Cardiac muscle cell (in vitro differentiated cells and primary cell): Measurements from ENCODE around the gene B4GALT7. TPM values are rescaled to one million over a fixed set of nuclear protein-coding genes. Genes with fewer than 3 reads are reported as not detected.

Source experiments
- DNase-seq, 2 donors: peaks; one replicate each; pipeline versions ENCODE4 v3.0.0 to v3.0.0-alpha.2; 2010 to 2017; ENCODE audit warnings: low read depth in 1 of 2, low spot score in 1 of 2
- H3K27ac ChIP-seq: fragments of 200-600 bp; sonication (generic); 2 replicates; pipeline ENCODE4 v1.5.1; 2016
- H3K27me3 ChIP-seq: fragments of 200-600 bp; sonication (generic); 2 replicates; pipeline ENCODE4 v1.6.0; 2016; ENCODE audit warnings: control low read depth
- H3K36me3 ChIP-seq: fragments of 200-600 bp; sonication (generic); 2 replicates; pipeline ENCODE4 v1.5.1; 2016; ENCODE audit warnings: control low read depth
- H3K4me1 ChIP-seq: fragments of 200-600 bp; sonication (generic); 2 replicates; pipeline ENCODE4 v1.8.1; 2017; ENCODE audit warnings: low read depth, mild to moderate bottlenecking, mixed run types
- H3K4me3 ChIP-seq: fragments of 200-600 bp; sonication (generic); 2 replicates; pipeline ENCODE4 v1.5.1; 2016; ENCODE audit warnings: mild to moderate bottlenecking
- H3K9me3 ChIP-seq: fragments of 200-600 bp; sonication (generic); 2 replicates; pipeline ENCODE4 v1.5.1; 2017; ENCODE audit warnings: low read depth, mild to moderate bottlenecking, control low read depth
- CTCF ChIP-seq: IDR thresholded peaks from 2 replicates; pipeline ENCODE4 v1.5.1; 2012; ENCODE audit warnings: low read depth, mild to moderate bottlenecking, low read length
- polyA plus RNA-seq: library from polyadenylated mRNA; unstranded; fragments of >200 nt; fragmentation: Nextera tagmentation; extraction: Ambion mirVana; gene quantifications from 2 replicates; pipeline ENCODE4 v1.2.1, GENCODE V29; 2016
- total RNA-seq: library from RNA; depleted of rRNA; stranded (reverse); fragments of >200 nt; gene quantifications from 2 replicates; pipeline ENCODE4 v1.2.3, GENCODE V29; 2016

The B4GALT7 gene
- total RNA-seq, result 29.0 and 44.3 TPM in 2 replicates
- polyA plus RNA-seq, result 31.6 and 42.3 TPM in 2 replicates

GRCh38 chr5:177599731-177600507 lies at the start of gene B4GALT7:
Gene B4GALT7 (plus strand): TSS chr5:177600132. CDS start chr5:177600211, 79 bp downstream.
- Histone ChIP-seq H3K27me3 (no peaks in the 10 kb centered on the region), H3K4me3 (peak within 1 kb of the TSS; percentile 78), H3K36me3 (peaks cover 5% of the 10 kb centered on the region), H3K27ac (peak within 1 kb of the TSS; percentile 89), H3K9me3 (no peaks in the 10 kb centered on the region), H3K4me1 (peaks cover 5% of the 10 kb centered on the region)
- peak; percentile 88 to 92 for DNase-seq
- TF ChIP-seq CTCF, result no peak

GRCh38 chr5:177552839-177553455 lies 47.0 kb upstream of the B4GALT7 start:
- H3K27ac ChIP-seq, result peak overlapping the region; percentile 75
- H3K4me1 ChIP-seq, result peaks cover 16% of the 10 kb centered on the region
- no peak for TF ChIP-seq CTCF
- peak in 1 of 2 donors; percentile 30 for DNase-seq
- no peaks in the 10 kb centered on the region for H3K27me3 ChIP-seq
- H3K4me3 ChIP-seq, result peak overlapping the region; percentile 89
- peaks cover 6% of the 10 kb centered on the region for H3K36me3 ChIP-seq
- H3K9me3 ChIP-seq, result no peaks in the 10 kb centered on the region

- H3K9me3 ChIP-seq, result no peaks in the 10 kb centered on the region
- H3K27ac ChIP-seq, result peak overlapping the region; percentile 75
- peaks cover 6% of the 10 kb centered on the region for H3K36me3 ChIP-seq
- H3K4me1 ChIP-seq, result peaks cover 16% of the 10 kb centered on the region
- peak overlapping the region; percentile 89 for H3K4me3 ChIP-seq
- peak; percentile 12 to 51 for DNase-seq
- TF ChIP-seq CTCF, result no peak
- H3K27me3 ChIP-seq, result no peaks in the 10 kb centered on the region
Measured at GRCh38 chr5:177553671-177554429, 46.1 kb upstream of the B4GALT7 start.

GRCh38 chr5:177554474-177555111 lies 45.3 kb upstream of the B4GALT7 start, which contains the start of gene FAM193B:
Gene FAM193B (minus strand): TSS chr5:177554563. CDS start chr5:177554458, 105 bp downstream.
- Histone ChIP-seq H3K4me1 (peaks cover 16% of the 10 kb centered on the region), H3K27me3 (no peaks in the 10 kb centered on the region), H3K9me3 (no peaks in the 10 kb centered on the region), H3K27ac (peak within 1 kb of the TSS; percentile 75), H3K36me3 (peaks cover 6% of the 10 kb centered on the region), H3K4me3 (peak within 1 kb of the TSS; percentile 89)
- TF ChIP-seq CTCF, result peak; percentile 23
- peak; percentile 94 to 95 for DNase-seq

- Histone ChIP-seq H3K4me1 (peaks cover 16% of the 10 kb centered on the region), H3K9me3 (no peaks in the 10 kb centered on the region)
Measured at GRCh38 chr5:177555228-177555627, 44.7 kb upstream of the B4GALT7 start.

More at GRCh38 chr5:177555228-177555627, 44.7 kb upstream of the B4GALT7 start:
- Histone ChIP-seq H3K4me3 (no peak overlapping the region), H3K27ac (no peak overlapping the region), H3K36me3 (peaks cover 6% of the 10 kb centered on the region), H3K27me3 (no peaks in the 10 kb centered on the region)
- TF ChIP-seq CTCF, result no peak
- DNase-seq, result no peak
